ENCODE results near the gene ALX4.

Gene ALX4

GRCh38 chr11:44325698-44326097 is 15.8 kb upstream of the ALX4 start:
- no peak overlapping the region for H3K4me3 ChIP-seq (ENCODE audit: low read depth, low read length)
- no peak for TF ChIP-seq CTCF (IDR thresholded peaks at IDR 0.05; ENCODE audit: control insufficient read depth, extremely low read depth, insufficient read depth)
- DNase-seq (ENCODE audit: low read depth) = no peak

GRCh38 chr11:44324749-44325525 is 15.0 kb upstream of the ALX4 start:
- H3K4me3 ChIP-seq (ENCODE audit: low read depth, low read length) = no peak overlapping the region
- peak; percentile 17 for DNase-seq (ENCODE audit: low read depth)
- TF ChIP-seq CTCF (IDR thresholded peaks at IDR 0.05; ENCODE audit: control insufficient read depth, extremely low read depth, insufficient read depth) = no peak

GRCh38 chr11:44324222-44324621 is 14.3 kb upstream of the ALX4 start:
- DNase-seq (ENCODE audit: low read depth) = no peak
- TF ChIP-seq CTCF (IDR thresholded peaks at IDR 0.05; ENCODE audit: control insufficient read depth, extremely low read depth, insufficient read depth) = no peak
- H3K4me3 ChIP-seq (ENCODE audit: low read depth, low read length) = no peak overlapping the region

GRCh38 chr11:44322243-44322642 is 12.3 kb upstream of the ALX4 start:
- no peak for DNase-seq (ENCODE audit: low read depth)
- no peak for TF ChIP-seq CTCF (IDR thresholded peaks at IDR 0.05; ENCODE audit: control insufficient read depth, extremely low read depth, insufficient read depth)
- no peak overlapping the region for H3K4me3 ChIP-seq (ENCODE audit: low read depth, low read length)

- no peak for DNase-seq (ENCODE audit: low read depth)
- H3K4me3 ChIP-seq (ENCODE audit: low read depth, low read length) = no peak overlapping the region
- TF ChIP-seq CTCF (IDR thresholded peaks at IDR 0.05; ENCODE audit: control insufficient read depth, extremely low read depth, insufficient read depth) = no peak
Observed at GRCh38 chr11:44321059-44321458, 11.1 kb upstream of the ALX4 start.

- no peak for TF ChIP-seq CTCF (IDR thresholded peaks at IDR 0.05; ENCODE audit: control insufficient read depth, extremely low read depth, insufficient read depth)
- H3K4me3 ChIP-seq (ENCODE audit: low read depth, low read length) = no peak overlapping the region
- no peak for DNase-seq (ENCODE audit: low read depth)
Observed at GRCh38 chr11:44320289-44320973, 10.5 kb upstream of the ALX4 start.
